GM19043 (cell line): ENCODE results near the gene DLD.
A peak's percentile ranks its signal among the peaks of the same experiment; 100 is the strongest.
"Not testable (repeated sequence)": the region's sequence is repeated elsewhere in the genome, so short reads cannot be mapped to it uniquely, and the experiment has no call there.

ENCODE experiments used
- ATAC-seq: cut with Tn5 transposase; IDR thresholded peaks from one replicate; pipeline ENCODE4 v1.9.1; 2021; ENCODE audit warnings: low read depth; ENCODE audit not compliant: unreplicated experiment

The DLD gene

GRCh38 chr7:107911981-107912380 is 21.0 kb downstream of the DLD start:
- no peak for ATAC-seq

- no peak for ATAC-seq
Observed at GRCh38 chr7:107913851-107914250, 22.9 kb downstream of the DLD start.

GRCh38 chr7:107914831-107915230 is 23.8 kb downstream of the DLD start:
- no peak for ATAC-seq

GRCh38 chr7:107915541-107915940 is 24.6 kb downstream of the DLD start:
- ATAC-seq: no peak

GRCh38 chr7:107917763-107918651 is 27.0 kb downstream of the DLD start:
- peak; percentile 81 for ATAC-seq

- ATAC-seq: no peak
Observed at GRCh38 chr7:107918948-107919347, 28.0 kb downstream of the DLD start.

GRCh38 chr7:107920048-107920772 is 29.2 kb downstream of the DLD start:
- no peak for ATAC-seq

- not testable (repeated sequence) for ATAC-seq
Observed at GRCh38 chr7:107921826-107922225, 30.8 kb downstream of the DLD start.

- ATAC-seq: no peak
Observed at GRCh38 chr7:107922886-107923285, 31.9 kb downstream of the DLD start.

- peak; percentile 88 for ATAC-seq
Observed at GRCh38 chr7:107924841-107925504, 34.0 kb downstream of the DLD start.

- no peak for ATAC-seq
Observed at GRCh38 chr7:107926481-107926880, 35.5 kb downstream of the DLD start.

- ATAC-seq: no peak
Observed at GRCh38 chr7:107931740-107932515, 40.9 kb downstream of the DLD start.

- no peak for ATAC-seq
Observed at GRCh38 chr7:107932805-107933204, 41.8 kb downstream of the DLD start.

- no peak for ATAC-seq
Observed at GRCh38 chr7:107933386-107934013, 42.5 kb downstream of the DLD start.

GRCh38 chr7:107934991-107935770 is 44.2 kb downstream of the DLD start:
- ATAC-seq: no peak

GRCh38 chr7:107936312-107936711 is 45.3 kb downstream of the DLD start:
- no peak for ATAC-seq

- no peak for ATAC-seq
Observed at GRCh38 chr7:107937531-107937930, 46.5 kb downstream of the DLD start.

GRCh38 chr7:107938456-107939250 is 47.7 kb downstream of the DLD start:
- ATAC-seq: no peak
